ENCODE results near the gene FCMR. TPM values are rescaled to one million over a fixed set of nuclear protein-coding genes. Genes with fewer than 3 reads are reported as not detected.

FCMR gene
- total RNA-seq, result not detected

GRCh38 chr1:206921772-206922265 lies at the start of gene FCMR:
FCMR (minus strand) TSS chr1:206921941; CDS start chr1:206921854, 87 bp downstream.

GRCh38 chr1:206970446-206970845 lies 48.7 kb upstream of the FCMR start, which contains the start of gene FCAMR:
FCAMR (minus strand) TSS chr1:206970460; CDS start chr1:206970125, 335 bp downstream.

GRCh38 chr1:206946261-206946660 lies 24.5 kb upstream of the FCMR start, which contains the start of gene PIGR:
PIGR (minus strand) TSS chr1:206946466; CDS start chr1:206940531, 5,935 bp downstream.

GRCh38 chr1:206897175-206897574 lies 24.6 kb downstream of the FCMR start, which contains the start of gene IL24:
IL24 (plus strand) TSS chr1:206897443; CDS start chr1:206897833, 390 bp downstream.

GRCh38 chr1:206864939-206865671 lies 56.6 kb downstream of the FCMR start, which contains the start of gene IL20:
IL20 (plus strand) TSS chr1:206865623; CDS start chr1:206865853, 230 bp downstream.

Other genes with a start within 250 kb of the FCMR start
- gene MAPKAPK2, start 237.0 kb downstream of the FCMR start, total RNA-seq, result 11.3 TPM
- not detected for gene IL19, start 151.2 kb downstream of the FCMR start, total RNA-seq
- not detected for gene IL10, start 149.4 kb downstream of the FCMR start, total RNA-seq
- not detected for gene IL20, start 56.3 kb downstream of the FCMR start, total RNA-seq
- not detected for gene IL24, start 24.5 kb downstream of the FCMR start, total RNA-seq
- not detected for gene PIGR, start 24.5 kb upstream of the FCMR start, total RNA-seq
- gene FCAMR, start 48.5 kb upstream of the FCMR start, total RNA-seq, result not detected
- gene C1orf116, start 110.8 kb upstream of the FCMR start, total RNA-seq, result under 0.01 TPM
- 19.1 TPM for gene YOD1, start 129.3 kb upstream of the FCMR start, total RNA-seq
- 11.6 TPM for gene PFKFB2, start 131.3 kb upstream of the FCMR start, total RNA-seq
- not detected for gene C4BPB, start 166.9 kb upstream of the FCMR start, total RNA-seq
- not detected for gene C4BPA, start 182.3 kb upstream of the FCMR start, total RNA-seq